Activated CD4-positive, alpha-beta memory T cell treated with anti-CD3 and anti-CD28 coated beads, Interleukin-2, amount 10 ng/mL, durations not matched to agents 7 days and 5 days (primary cell): ENCODE measurements around the gene LASP1. TPM values are rescaled to one million over a fixed set of nuclear protein-coding genes. Genes with fewer than 3 reads are reported as not detected.

Source experiments
- CTCF ChIA-PET: fragments of 350-600 bp; sonication (Branson Sonifier 250); formaldehyde crosslinking; loops from one replicate; lab custom pipeline; 2021; ENCODE audit warnings: antibody characterized with exemption, inconsistent platforms; lab: Charles Lee
- POLR2A ChIA-PET: fragments of 350-600 bp; sonication (Branson Sonifier 250); formaldehyde crosslinking; loops from one replicate; lab custom pipeline; 2021; ENCODE audit warnings: antibody characterized with exemption; lab: Charles Lee
- DNase-seq: peaks from one replicate; pipeline ENCODE4 v3.0.0-alpha.2; 2020
- H3K27ac Mint-ChIP-seq: one replicate; pipeline ENCODE4 v1.8.0; 2021; ENCODE audit warnings: mild to moderate bottlenecking, mixed read lengths
- H3K27me3 Mint-ChIP-seq: one replicate; pipeline ENCODE4 v1.8.0; 2021; ENCODE audit warnings: mixed read lengths
- H3K36me3 Mint-ChIP-seq: one replicate; pipeline ENCODE4 v1.8.0; 2021; ENCODE audit warnings: low read depth, mixed read lengths
- H3K4me1 Mint-ChIP-seq: one replicate; pipeline ENCODE4 v1.8.0; 2021; ENCODE audit warnings: mixed read lengths
- H3K4me3 Mint-ChIP-seq: one replicate; pipeline ENCODE4 v1.8.0; 2021; ENCODE audit warnings: mild to moderate bottlenecking, mixed read lengths
- H3K9me3 Mint-ChIP-seq: one replicate; pipeline ENCODE4 v1.8.0; 2021; ENCODE audit warnings: mixed read lengths
- total RNA-seq, 2 experiments: library from RNA; stranded (reverse); gene quantifications; one replicate each; pipeline ENCODE4 v1.2.3, GENCODE V29; 2021

Gene LASP1
- total RNA-seq, 2 experiments from 2014 or later: 193 to 196 TPM

DNA sequence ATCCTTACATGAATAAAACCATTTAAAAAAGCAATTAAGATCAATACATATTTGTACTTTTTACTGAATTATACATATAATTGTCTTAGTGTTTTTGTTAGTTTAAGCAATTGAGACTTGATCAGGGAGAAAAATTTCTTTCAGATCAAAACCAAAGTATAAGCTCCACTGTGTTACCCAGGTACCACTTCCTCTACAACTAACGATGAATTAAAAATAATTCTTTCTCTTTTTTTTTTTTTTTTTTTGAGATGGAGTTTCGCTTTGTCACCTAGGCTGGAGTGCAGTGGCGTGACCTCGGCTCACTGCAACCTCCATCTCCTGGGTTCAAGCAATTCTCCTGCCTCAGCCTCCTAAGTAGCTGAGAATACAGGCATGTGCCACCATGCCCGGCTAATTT lies 90.5 kb downstream of the LASP1 start:
- POLR2A ChIA-PET: interaction anchor here (0.6 kb wide), 1 partner anchor 89 kb away, joined by 4 read pairs; no protein-coding TSS in a partner anchor

DNA sequence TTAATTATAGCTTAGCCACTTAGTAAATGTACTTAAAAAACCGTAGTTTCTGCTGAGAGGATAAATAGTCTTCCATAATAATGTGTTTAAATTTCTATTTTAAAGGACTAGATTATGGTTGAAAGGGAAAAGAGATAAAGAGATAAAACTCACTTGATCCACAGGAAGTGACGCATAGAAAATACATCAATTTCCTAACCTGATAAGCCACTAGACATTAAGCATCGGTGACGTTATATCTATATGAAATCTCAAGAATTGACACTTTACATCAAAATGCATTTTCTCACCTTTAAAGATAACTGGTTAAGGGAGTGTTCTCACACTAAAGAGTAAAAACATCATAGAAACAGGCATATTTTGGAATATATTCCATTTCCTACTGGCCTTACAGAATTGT lies 91.6 kb downstream of the LASP1 start:
- ChIA-PET CTCF (no interaction called here), POLR2A (no interaction called here)
- DNase-seq: no peak
- Mint-ChIP-seq H3K4me1 (peaks cover 17% of the 10 kb centered on the region), H3K27ac (no peak overlapping the region), H3K9me3 (no peaks in the 10 kb centered on the region), H3K27me3 (no peaks in the 10 kb centered on the region), H3K4me3 (no peak overlapping the region), H3K36me3 (no peaks in the 10 kb centered on the region)

More for the DNA sequence above, 90.5 kb downstream of the LASP1 start:
- H3K9me3 Mint-ChIP-seq: no peaks in the 10 kb centered on the region
- no peak overlapping the region for H3K4me3 Mint-ChIP-seq
- no peaks in the 10 kb centered on the region for H3K27me3 Mint-ChIP-seq
- peaks cover 17% of the 10 kb centered on the region for H3K4me1 Mint-ChIP-seq
- H3K27ac Mint-ChIP-seq: no peak overlapping the region
- no peak for DNase-seq
- no peaks in the 10 kb centered on the region for H3K36me3 Mint-ChIP-seq
- CTCF ChIA-PET: no interaction called here

- CTCF ChIA-PET: interaction anchor here (0.6 to 2.4 kb wide), 7 partner anchors 14 to 1334 kb away, joined by 3 to 8 read pairs (median 3); no protein-coding TSS in a partner anchor
- Mint-ChIP-seq H3K9me3 (no peaks in the 10 kb centered on the region), H3K27ac (peak within 1 kb of the TSS; percentile 36), H3K36me3 (no peaks in the 10 kb centered on the region), H3K27me3 (peaks cover 2% of the 10 kb centered on the region), H3K4me1 (peaks cover 15% of the 10 kb centered on the region), H3K4me3 (peak within 1 kb of the TSS; percentile 64)
- DNase-seq: peak; percentile 81
- POLR2A ChIA-PET: interaction anchor here (1.1 to 1.9 kb wide), 2 partner anchors 69 to 98 kb away, joined by 3 to 5 read pairs; no protein-coding TSS in a partner anchor
Observed at GRCh38 chr17:38967290-38967738, 97.5 kb downstream of the LASP1 start, which contains the start of gene FBXO47. TSS of gene FBXO47 (minus strand) at chr17:38967403. CDS start at chr17:38963025, 4,378 bp downstream.

DNA sequence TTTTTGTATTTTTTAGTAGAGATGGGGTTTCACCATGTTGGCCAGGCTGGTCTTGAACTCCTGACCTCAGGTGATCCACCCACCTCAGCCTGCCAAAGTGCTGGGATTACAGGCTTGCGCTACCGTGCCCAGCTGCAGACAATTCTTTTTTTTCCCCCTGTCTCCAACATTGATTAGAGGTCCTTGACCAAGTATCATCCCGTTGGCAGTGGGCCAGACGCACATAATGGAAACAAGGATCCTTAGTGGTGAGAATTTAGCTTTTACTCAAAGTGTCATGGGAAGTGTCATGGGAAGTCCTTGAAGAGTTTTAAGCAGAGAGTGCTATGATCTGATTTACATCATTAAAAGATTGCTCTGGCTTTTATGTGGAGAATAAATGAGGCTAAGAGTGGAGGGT lies 99.4 kb downstream of the LASP1 start:
- Mint-ChIP-seq H3K4me3 (no peak overlapping the region), H3K4me1 (peaks cover 15% of the 10 kb centered on the region), H3K27me3 (peaks cover 2% of the 10 kb centered on the region), H3K36me3 (no peaks in the 10 kb centered on the region), H3K27ac (no peak overlapping the region), H3K9me3 (no peaks in the 10 kb centered on the region)
- CTCF ChIA-PET: interaction anchor here (1.1 kb wide), 1 partner anchor 14 kb away, joined by 5 read pairs; no protein-coding TSS in a partner anchor
- no peak for DNase-seq
- POLR2A ChIA-PET: no interaction called here

DNA sequence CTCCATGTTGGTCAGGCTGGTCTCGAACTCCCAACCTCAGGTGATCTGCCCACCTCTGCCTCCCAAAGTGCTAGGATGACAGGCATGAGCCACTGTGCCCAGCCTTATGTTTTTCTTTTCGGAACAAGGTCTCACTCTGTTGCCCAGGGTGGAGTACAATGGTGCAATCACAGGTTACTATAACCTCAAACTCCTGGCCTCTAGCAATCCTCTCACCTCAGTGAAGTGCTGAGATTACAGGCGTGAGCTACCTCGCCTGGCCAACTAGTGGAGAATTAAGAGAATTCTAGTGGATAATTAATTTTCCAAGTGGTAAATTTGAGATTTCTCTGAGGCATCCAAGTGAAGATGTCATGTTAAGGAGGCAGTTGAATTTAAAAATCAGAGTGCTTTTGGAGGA lies 100.3 kb downstream of the LASP1 start:
- POLR2A ChIA-PET: interaction anchor here (0.5 kb wide), 1 partner anchor 78 kb away, joined by 3 read pairs; no protein-coding TSS in a partner anchor
- no peak overlapping the region for H3K4me3 Mint-ChIP-seq
- H3K9me3 Mint-ChIP-seq: no peaks in the 10 kb centered on the region
- peaks cover 2% of the 10 kb centered on the region for H3K27me3 Mint-ChIP-seq
- no peaks in the 10 kb centered on the region for H3K36me3 Mint-ChIP-seq
- CTCF ChIA-PET: interaction anchor here (2.4 kb wide), 1 partner anchor 14 kb away, joined by 12 read pairs; no protein-coding TSS in a partner anchor
- H3K4me1 Mint-ChIP-seq: peaks cover 15% of the 10 kb centered on the region
- no peak overlapping the region for H3K27ac Mint-ChIP-seq
- DNase-seq: no peak

- no peak overlapping the region for H3K4me3 Mint-ChIP-seq
- no peak for DNase-seq
- ChIA-PET CTCF (interaction anchor here (2.4 kb wide), 1 partner anchor 13 kb away, joined by 12 read pairs; no protein-coding TSS in a partner anchor), POLR2A (interaction anchor here (0.5 kb wide), 1 partner anchor 79 kb away, joined by 3 read pairs; no protein-coding TSS in a partner anchor)
- peaks cover 2% of the 10 kb centered on the region for H3K27me3 Mint-ChIP-seq
- H3K36me3 Mint-ChIP-seq: no peaks in the 10 kb centered on the region
- H3K9me3 Mint-ChIP-seq: no peaks in the 10 kb centered on the region
- H3K4me1 Mint-ChIP-seq: peaks cover 17% of the 10 kb centered on the region
- H3K27ac Mint-ChIP-seq: no peak overlapping the region
Observed at GRCh38 chr17:38970804-38971203, 100.9 kb downstream of the LASP1 start.

Other genes starting within 250 kb of the LASP1 start
- 10 to 100 TPM; 10.2 to 10.3 TPM for gene EPOP, start 195.1 kb upstream of the LASP1 start, total RNA-seq
- 100 to 1,000 TPM; 262 to 265 TPM for gene MLLT6, start 164.8 kb upstream of the LASP1 start, total RNA-seq
- 10 to 100 TPM; 42.8 to 48.6 TPM for gene CISD3, start 139.7 kb upstream of the LASP1 start, total RNA-seq
- 1 to 10 TPM; 2.6 to 3.3 TPM for gene PCGF2, start 121.7 kb upstream of the LASP1 start, total RNA-seq
- 100 to 1,000 TPM; 241 to 242 TPM for gene PSMB3, start 117.3 kb upstream of the LASP1 start, total RNA-seq
- gene PIP4K2B, start 70.5 kb upstream of the LASP1 start, total RNA-seq: 10 to 100 TPM; 42.0 to 45.7 TPM
- 10 to 100 TPM; 29.0 to 30.1 TPM for gene CWC25, start 44.7 kb upstream of the LASP1 start, total RNA-seq
- gene RPL23, start 16.3 kb upstream of the LASP1 start, total RNA-seq: 100 to 1,000 TPM; 933 to 960 TPM
- gene FBXO47, start 97.3 kb downstream of the LASP1 start, total RNA-seq: not detected